ENCODE data around the gene ETAA1. TPM values are rescaled to one million over a fixed set of nuclear protein-coding genes. Genes with fewer than 3 reads are reported as not detected.

ETAA1 gene
- total RNA-seq, 1 donor from 2014 or later: 13.7 TPM

DNA sequence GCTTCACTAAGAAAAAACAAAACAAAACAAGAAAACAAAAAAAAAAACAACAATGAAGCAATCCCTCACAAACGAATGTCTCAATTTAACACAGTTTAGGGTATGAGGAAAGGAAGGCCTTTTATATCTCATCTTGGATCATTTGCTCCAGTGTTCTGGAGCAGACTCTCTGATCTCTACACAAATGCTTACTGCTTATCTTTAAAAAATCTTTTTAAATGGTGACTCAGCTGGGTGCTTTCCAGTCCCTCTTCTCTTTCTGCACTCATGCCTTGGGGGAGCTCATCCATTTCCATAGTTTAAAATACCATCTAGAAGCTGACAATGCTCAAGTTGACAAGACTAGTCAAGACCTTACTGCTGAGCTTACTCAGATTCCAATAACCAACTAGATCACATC lies 56.2 kb downstream of the ETAA1 start:
- intact Hi-C loops (cut with DNase I): no loop called here
- Histone ChIP-seq H3K36me3 (no peaks in the 10 kb centered on the region), H3K27me3 (no peaks in the 10 kb centered on the region), H3K4me1 (no peaks in the 10 kb centered on the region), H3K9me3 (no peaks in the 10 kb centered on the region), H3K27ac (no peak overlapping the region), H3K4me3 (no peak overlapping the region)
- TF ChIP-seq, protein P1, sequence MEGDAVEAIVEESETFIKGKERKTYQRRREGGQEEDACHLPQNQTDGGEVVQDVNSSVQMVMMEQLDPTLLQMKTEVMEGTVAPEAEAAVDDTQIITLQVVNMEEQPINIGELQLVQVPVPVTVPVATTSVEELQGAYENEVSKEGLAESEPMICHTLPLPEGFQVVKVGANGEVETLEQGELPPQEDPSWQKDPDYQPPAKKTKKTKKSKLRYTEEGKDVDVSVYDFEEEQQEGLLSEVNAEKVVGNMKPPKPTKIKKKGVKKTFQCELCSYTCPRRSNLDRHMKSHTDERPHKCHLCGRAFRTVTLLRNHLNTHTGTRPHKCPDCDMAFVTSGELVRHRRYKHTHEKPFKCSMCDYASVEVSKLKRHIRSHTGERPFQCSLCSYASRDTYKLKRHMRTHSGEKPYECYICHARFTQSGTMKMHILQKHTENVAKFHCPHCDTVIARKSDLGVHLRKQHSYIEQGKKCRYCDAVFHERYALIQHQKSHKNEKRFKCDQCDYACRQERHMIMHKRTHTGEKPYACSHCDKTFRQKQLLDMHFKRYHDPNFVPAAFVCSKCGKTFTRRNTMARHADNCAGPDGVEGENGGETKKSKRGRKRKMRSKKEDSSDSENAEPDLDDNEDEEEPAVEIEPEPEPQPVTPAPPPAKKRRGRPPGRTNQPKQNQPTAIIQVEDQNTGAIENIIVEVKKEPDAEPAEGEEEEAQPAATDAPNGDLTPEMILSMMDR (IDR thresholded peaks at IDR 0.05): no peak
- DNase-seq (no peak), ATAC-seq (no peak)

DNA sequence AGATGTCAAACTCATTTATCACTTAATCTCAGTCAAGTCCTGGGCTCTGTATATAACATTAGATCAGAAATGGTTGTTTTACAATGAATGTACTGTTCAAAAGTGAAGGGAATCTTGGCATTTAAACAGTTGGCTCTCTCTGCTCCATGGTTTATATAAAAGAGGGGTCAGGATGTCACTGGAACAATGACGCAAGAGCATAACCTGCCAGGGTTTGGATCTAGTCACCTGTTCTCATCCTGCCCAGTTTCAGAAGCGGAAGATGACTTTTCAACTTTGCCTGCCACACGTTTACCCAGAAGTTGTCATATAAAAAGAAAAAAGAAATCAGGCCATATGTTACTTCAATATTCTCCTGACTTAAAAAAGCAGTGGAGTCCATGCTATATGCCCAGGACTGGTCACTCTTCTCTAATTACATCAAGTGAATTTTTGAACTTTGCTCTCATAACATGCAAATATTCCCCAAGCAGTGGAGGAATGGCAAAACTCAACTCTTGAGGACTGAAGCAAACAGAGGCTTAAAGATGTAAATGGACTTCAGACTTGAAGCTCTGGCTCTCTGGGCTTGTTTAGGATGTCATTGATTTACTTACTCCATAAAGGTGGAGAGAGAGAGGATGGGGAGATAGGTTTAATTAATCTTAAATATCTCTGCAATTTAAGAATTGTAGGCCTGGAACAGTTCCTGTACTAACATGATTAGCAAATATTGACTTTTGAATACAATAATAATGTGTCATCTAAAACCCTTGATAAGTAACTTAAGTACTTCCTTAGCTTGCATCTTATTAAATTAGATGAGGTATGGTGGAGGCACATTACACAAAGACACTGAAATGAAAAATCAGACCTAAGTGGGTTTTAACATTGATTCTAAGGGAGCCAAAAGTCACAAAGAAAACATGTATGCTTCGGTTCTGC lies 58.3 kb downstream of the ETAA1 start:
- H3K27ac ChIP-seq: no peak overlapping the region
- H3K4me1 ChIP-seq: no peaks in the 10 kb centered on the region
- TF ChIP-seq, protein P1 (IDR thresholded peaks at IDR 0.05): no peak
- intact Hi-C loops (cut with DNase I): no loop called here
- DNase-seq: no peak
- H3K36me3 ChIP-seq: no peaks in the 10 kb centered on the region
- no peaks in the 10 kb centered on the region for H3K9me3 ChIP-seq
- no peak for ATAC-seq
- no peak overlapping the region for H3K4me3 ChIP-seq
- H3K27me3 ChIP-seq: no peaks in the 10 kb centered on the region

DNA sequence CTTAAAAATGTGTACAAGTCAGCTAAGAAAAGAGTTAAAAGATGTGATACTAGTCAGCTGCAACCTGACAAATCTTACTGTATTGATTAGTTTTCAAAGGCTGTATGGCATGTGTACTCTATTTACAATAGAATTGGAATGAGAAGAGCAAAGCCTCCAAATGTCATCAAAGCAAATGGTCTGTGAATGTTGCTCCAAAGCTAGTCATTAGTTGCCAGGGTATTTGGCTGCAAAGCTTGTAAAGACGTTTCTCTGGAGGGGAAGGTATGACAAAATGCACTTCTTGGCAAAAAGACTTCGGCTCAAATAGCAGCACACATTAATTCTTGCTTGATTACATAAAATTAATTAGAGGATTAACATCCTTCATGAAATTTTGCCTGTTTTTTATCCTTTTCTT lies 59.3 kb downstream of the ETAA1 start:
- intact Hi-C loops (cut with DNase I): no loop called here
- H3K36me3 ChIP-seq: no peaks in the 10 kb centered on the region
- H3K4me3 ChIP-seq: no peak overlapping the region
- H3K27ac ChIP-seq: no peak overlapping the region
- TF ChIP-seq, protein P1 (IDR thresholded peaks at IDR 0.05): no peak
- H3K9me3 ChIP-seq: no peaks in the 10 kb centered on the region
- no peaks in the 10 kb centered on the region for H3K27me3 ChIP-seq
- DNase-seq (no peak), ATAC-seq (no peak)
- no peaks in the 10 kb centered on the region for H3K4me1 ChIP-seq

DNA sequence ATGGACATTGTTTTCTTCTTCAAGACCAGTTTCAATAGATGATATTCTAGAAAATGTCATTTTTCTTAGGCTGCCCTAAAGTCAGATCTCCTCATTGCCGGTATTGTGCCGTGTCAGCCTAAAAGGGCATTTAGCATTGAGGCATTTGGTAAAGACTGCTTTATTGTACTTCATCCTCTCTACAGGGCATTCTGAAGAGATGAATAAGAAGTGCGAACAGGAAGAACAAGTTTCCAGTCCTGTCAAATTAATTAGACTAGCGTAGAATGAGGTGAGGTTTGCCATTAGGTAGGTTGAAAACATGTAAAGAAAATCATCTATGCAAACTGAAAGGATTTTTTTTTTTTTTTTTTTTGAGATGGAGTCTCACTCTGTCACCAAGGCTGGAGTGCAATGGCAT lies 60.6 kb downstream of the ETAA1 start:
- ATAC-seq: no peak
- Histone ChIP-seq H3K4me3 (no peak overlapping the region), H3K36me3 (no peaks in the 10 kb centered on the region), H3K9me3 (no peaks in the 10 kb centered on the region), H3K27ac (no peak overlapping the region), H3K27me3 (no peaks in the 10 kb centered on the region), H3K4me1 (no peaks in the 10 kb centered on the region)
- TF ChIP-seq, protein P1 (IDR thresholded peaks at IDR 0.05): no peak
- no peak for DNase-seq
- intact Hi-C loops (cut with DNase I): no loop called here

DNA sequence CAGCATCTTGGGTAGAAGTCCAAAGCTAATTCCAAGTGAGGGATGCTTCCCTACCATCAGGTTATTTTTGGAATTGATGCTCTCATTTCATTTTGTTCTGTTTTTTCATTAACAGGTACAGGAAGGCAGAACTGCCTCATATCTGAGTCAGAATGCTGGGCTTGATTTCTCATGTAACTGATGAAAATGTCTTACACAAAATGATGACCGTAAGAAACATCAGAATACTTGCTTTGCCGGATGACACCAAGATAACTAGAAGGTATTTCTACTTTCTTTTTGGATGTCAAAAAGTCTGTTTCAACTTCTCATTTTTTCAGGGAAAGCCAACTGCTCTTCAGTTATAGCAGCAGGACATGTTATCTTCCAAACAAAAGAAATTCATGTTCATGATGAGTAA lies 62.6 kb downstream of the ETAA1 start:
- no peaks in the 10 kb centered on the region for H3K36me3 ChIP-seq
- no peaks in the 10 kb centered on the region for H3K27me3 ChIP-seq
- H3K9me3 ChIP-seq: no peaks in the 10 kb centered on the region
- no peak for ATAC-seq
- TF ChIP-seq, protein P1 (IDR thresholded peaks at IDR 0.05): no peak
- no peak for DNase-seq
- H3K4me3 ChIP-seq: no peak overlapping the region
- intact Hi-C loops (cut with DNase I): no loop called here
- no peak overlapping the region for H3K27ac ChIP-seq
- H3K4me1 ChIP-seq: no peaks in the 10 kb centered on the region

Data from upper lobe of right lung (tissue), 1 donor.